Stimulated activated CD4-positive, alpha-beta T cell treated with anti-CD3 and anti-CD28 coated beads, Interleukin-4, amount 100 ng/mL, for 1 hour (primary cell): ENCODE results near the gene OSTN.
"Not testable (repeated sequence)": the region's sequence is repeated elsewhere in the genome, so short reads cannot be mapped to it uniquely, and the experiment has no call there.

Source experiments
- DNase-seq: peaks from one replicate; pipeline ENCODE4 v3.0.0-alpha.2; 2020

Gene OSTN

DNA sequence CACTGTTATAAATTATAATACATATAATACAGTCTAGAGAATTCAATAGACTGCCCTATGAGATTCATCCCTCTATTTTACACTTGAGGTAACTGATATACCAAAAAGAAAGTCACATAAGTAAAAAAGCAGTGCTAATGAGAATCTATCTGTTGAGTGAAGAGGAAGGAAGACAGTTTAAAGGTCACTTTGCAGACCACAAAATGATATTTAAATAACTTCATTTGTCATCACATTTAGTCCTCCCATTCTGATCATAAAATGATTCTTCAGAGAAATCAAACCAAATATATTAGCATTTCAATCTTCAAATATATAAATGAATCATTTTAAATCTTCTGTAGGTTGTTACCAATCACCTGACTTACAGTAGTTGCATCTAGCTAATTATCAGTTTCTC, 69.7 kb downstream of the OSTN start:
- no peak for DNase-seq

DNA sequence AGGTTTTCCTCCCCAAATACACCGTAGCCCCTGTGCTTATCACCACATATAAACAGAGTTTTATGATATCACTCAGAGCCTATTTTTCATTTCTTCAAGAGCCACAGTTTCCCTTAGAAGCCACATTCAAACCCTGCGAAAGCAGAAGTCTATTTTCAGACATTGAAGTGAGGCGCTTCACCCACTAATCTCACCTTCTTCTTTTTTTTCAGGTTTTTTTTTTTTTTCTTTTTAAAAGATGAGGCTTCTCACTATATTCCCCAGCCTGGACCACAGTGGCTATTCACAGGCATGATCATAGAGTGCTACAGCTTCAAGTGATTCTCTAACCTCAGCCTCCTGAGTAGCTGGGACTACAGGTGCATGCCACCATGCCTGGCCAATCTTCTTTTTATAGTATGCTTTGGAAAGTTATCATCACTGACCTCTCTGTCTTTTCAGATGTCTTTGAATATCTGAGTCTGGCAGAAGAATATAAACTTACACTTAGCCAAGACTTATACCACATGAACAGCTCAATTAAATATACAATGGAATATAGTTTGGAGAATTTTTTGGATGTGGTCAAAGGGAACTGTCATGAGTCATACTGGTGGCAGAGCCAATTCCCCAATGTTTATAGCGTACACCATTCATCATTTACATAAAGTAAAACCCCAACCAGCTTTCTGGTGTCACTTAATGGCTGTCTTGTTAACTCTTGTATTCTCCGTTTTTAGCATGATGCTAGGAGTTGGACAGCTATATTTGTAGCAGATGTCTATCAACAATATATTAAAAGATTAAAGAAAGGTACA, 70.4 kb downstream of the OSTN start:
- no peak for DNase-seq

- DNase-seq: not testable (repeated sequence)
These were observed 76.2 kb downstream of the OSTN start for GRCh38 chr3:191275244-191275643.

DNA sequence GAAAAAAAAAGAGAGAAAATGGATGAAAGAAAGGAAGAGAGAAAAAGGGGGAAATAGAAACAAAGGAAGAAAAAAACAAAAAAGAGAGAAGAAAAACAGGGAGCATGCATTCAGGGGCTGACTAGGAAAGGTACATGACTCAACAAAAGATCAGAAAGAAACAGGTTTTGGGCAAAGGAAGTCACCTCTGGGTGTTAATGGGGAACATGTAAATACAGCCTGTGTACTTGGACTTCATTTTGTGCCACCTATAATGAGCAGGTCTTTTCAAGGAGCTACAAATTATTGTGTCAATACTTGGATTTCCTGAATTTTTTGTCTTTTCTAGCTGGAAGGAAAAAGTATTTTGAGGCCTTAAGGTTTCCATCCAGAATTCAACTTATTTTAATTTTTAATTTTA, 76.7 kb downstream of the OSTN start:
- DNase-seq: no peak

DNA sequence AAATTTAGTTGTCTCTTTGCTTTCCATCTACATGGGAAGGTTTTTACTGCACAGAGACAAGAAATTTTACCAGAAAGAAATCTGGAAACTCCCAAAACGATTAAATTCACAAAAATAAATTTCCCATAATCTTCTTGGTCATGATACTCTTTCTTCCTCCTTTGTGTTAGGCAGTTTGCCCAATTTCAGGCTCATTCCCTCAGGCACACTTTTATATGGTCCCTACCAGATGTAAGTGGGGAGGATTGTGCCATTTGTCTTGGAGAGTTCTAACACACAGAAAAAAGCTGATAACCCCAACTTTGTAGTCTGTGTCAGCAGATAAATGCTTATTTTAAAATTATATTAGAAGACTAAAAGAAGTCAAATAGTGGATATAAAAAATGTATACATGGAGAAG, 81.1 kb downstream of the OSTN start:
- no peak for DNase-seq

DNA sequence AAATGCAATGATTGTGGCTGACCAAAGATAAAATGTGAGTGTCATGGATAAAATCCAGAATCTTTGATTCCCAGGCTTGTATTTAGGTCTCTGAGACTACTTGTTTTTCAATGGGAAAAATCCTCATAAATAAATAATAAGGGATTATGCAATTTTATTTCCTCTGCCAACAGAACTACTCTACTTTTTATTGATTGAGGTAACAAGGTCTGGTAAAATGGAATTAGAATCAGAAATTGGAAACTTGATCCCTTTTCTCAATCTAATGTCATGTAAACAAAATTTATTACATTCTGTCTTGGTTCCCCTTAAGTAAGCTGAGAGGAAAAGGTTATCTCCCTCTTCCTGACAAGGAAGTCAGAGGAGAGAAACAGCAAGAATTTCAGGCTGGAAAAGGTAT, 81.8 kb downstream of the OSTN start:
- no peak for DNase-seq

DNA sequence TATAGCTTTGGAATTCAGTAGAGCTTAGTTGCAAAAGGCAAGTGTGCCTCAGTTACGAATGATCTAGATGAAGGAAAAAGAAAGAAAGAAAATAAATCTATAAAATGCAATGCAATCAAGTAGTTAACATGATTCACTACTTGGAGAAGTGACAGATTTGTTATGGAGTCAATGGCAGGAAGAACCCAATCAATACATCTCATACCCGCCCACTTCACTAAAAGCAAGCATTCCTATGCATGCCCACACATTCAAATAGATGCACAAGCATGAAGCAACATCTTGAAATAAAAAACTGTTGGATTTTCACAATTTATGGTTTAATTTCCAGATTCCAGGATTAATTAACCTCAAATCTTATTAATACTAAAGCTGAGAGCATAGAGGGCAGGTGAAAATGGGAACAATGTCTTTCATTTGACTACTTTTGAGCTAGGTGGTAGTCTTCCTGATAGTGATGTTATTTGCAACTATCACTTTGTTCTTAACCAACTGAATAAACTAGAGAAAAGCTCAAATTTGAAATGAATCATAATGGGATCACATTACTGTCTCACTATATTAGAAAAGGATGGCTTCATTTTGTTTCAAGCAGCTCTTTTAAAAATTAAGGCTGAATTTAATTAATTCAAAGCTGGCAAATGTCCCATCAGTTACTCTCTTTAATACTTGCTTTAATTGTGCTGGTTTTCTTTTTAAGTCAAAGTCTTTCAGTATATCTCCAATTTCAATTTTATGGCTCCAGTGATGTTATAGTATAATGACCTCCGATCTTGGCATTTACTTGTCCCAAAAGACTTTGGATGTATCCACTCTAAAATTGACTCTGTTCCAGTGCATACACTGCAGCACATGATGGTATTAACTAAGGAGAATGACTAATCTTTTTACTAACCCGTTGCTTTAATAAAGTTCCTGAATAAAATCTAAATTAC, 83.5 kb downstream of the OSTN start:
- DNase-seq: no peak

DNA sequence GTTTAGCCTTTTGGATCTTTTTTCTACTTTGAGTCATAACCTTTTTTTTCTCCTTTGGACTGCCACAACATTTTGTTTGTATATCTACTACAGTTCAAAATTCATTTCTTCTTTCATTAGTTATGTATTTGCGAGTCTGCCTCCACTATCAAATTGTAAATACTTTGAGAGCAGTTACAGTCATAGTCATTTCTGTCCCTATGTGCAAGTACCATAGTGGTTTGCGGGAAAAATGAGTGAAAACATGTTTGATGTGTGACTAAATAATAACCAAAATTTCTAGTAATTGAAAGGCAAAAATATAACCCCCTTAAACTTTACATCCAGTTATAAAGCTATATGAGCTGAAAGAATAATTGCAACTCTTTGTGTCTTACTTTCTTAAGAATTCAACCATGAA, 84.4 kb downstream of the OSTN start:
- DNase-seq: no peak

- DNase-seq: no peak
These were observed 91.4 kb downstream of the OSTN start for GRCh38 chr3:191290311-191291025.

- DNase-seq: no peak
These were observed 93.4 kb downstream of the OSTN start for GRCh38 chr3:191292243-191293015.

DNA sequence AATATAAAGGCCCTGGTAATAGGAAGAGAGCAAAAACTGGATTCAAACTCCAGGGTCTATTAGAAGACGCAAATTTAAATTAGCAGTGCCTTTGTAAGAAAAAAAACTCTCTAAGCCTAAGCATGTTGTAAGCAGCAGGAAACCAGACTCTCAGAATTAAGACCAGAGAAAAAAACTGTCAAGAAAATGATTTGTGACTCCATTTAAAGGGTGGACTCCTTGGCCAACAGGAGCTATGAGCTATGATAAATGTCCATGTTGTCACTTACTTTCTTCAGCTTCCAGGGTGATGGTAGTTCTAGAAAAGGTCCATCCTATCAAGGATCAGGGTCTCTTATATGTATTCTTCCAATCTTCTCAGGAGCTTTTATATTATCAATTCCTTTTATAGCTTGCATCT, 95.2 kb downstream of the OSTN start:
- DNase-seq: no peak

- DNase-seq: no peak
These were observed 97.0 kb downstream of the OSTN start for GRCh38 chr3:191296041-191296541.

- no peak for DNase-seq
These were observed 99.8 kb downstream of the OSTN start for GRCh38 chr3:191298846-191299245.

- no peak for DNase-seq
These were observed 101.4 kb downstream of the OSTN start for GRCh38 chr3:191300422-191300821.

DNA sequence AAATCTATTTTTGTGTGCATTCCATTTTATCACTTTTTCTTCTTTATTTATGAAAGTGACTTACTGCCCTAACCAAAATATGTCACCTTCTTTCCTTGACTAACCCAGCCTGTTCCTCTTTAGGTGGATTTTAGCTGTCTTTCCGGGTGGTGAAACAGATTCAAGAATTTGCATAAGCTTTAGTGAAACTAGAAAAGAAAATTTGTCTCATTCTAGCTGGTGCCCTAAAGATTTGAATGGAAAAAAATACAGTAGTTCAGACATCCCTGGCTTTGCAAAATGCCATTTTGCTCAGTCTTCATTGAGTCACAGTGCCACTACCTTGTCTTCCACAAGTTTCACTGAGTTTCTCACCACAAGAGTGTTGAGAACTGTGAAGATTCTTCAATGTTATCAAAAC, 102.0 kb downstream of the OSTN start:
- DNase-seq: no peak

- DNase-seq: no peak
These were observed 102.9 kb downstream of the OSTN start for GRCh38 chr3:191301782-191302411.

DNA sequence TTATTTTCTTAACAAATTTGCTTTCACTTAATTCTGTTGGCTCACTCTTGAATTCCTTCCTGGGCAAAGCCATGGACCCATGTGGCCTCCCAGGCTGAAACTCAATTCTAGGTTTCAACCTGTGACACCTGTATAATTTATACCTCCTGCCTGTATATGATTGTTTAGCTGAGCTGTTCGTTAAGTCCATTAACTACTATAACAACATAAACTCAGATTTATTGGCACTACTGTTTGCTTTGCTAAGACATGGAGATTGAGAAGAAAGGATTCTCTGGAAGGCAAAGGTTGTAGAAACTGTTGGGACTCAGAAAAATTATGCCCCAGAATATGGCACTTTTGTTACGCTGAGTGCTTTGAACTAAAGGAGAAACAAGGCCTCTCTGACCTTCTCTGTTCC, 103.4 kb downstream of the OSTN start:
- DNase-seq: no peak

- DNase-seq: no peak
These were observed 104.6 kb downstream of the OSTN start for GRCh38 chr3:191303596-191303995.

DNA sequence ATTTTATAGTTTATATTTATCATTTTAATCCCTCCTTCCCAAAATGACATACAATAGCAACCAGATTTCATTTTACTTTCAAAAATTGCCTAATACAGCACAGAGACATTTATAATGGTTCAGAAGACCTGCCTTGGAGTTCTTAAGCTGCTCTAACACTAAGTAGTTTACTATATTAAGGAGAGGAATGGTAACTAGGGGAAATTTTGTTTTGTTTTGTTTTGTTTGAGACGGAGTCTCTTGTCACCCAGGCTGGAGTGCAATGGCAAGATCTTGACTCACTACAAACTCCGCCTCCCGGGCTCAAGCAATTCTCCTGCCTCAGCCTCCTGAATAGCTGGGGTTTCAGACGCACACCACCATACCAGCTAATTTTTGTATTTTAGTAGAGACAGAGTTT, 107.4 kb downstream of the OSTN start:
- no peak for DNase-seq

DNA sequence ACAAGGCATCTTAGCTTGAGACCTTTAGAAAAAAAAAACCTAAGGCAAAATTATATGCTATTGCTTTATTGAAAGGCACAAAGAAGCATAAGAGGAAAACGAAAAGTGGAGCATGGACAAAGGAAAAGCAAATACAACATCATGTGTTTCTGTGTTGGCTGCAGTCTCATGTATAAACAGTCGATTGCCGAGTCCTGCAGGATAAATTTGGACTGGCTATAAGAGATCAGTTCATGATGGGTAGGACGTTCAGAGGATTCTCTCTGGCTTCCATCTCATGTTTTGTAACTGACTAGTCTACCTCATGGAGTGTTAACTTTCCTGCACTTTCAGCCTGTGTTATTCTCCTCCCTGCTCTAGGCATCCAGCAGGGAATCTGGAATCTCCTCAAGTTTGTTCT, 108.3 kb downstream of the OSTN start:
- no peak for DNase-seq

- DNase-seq: no peak
These were observed 114.3 kb downstream of the OSTN start for GRCh38 chr3:191313296-191313695.
